Mucosa of rectum (tissue), 2 donors: Measurements from ENCODE around the gene PPP1R3E.

Experiments used
- H3K27ac ChIP-seq, 2 donors: one replicate each; pipeline ENCODE4 v1.7.0; 2013; ENCODE audit warnings: inconsistent platforms in 2 of 2, low read depth in 2 of 2, low read length in 2 of 2
- H3K27me3 ChIP-seq, 2 donors: one replicate each; pipeline ENCODE4 v1.7.0; 2013; ENCODE audit warnings: low read length in 2 of 2; ENCODE audit not compliant: control insufficient read depth in 2 of 2, insufficient read depth in 2 of 2
- H3K36me3 ChIP-seq, 2 donors: one replicate each; pipeline ENCODE4 v1.7.0; 2013; ENCODE audit warnings: low read length in 2 of 2; ENCODE audit not compliant: control insufficient read depth in 2 of 2, insufficient read depth in 2 of 2
- H3K4me1 ChIP-seq, 2 donors: one replicate each; pipeline ENCODE4 v1.7.0; 2013; ENCODE audit warnings: low read length in 2 of 2, mild to moderate bottlenecking in 1 of 2; ENCODE audit not compliant: control insufficient read depth in 2 of 2, insufficient read depth in 2 of 2
- H3K4me3 ChIP-seq, 2 donors: one replicate each; pipeline ENCODE4 v1.7.0; 2013; ENCODE audit warnings: low read length in 2 of 2
- H3K9ac ChIP-seq, 2 donors: one replicate each; pipeline ENCODE4 v1.7.0; 2013; ENCODE audit warnings: low read length in 2 of 2, low read depth in 1 of 2, mild to moderate bottlenecking in 1 of 2
- H3K9me3 ChIP-seq, 2 donors: one replicate each; pipeline ENCODE4 v1.7.0; 2013; ENCODE audit warnings: low read length in 2 of 2; ENCODE audit not compliant: control insufficient read depth in 2 of 2
- donor health status: healthy.
- donor health status: Normal muscosa, but diverticular disease.

Gene PPP1R3E

DNA sequence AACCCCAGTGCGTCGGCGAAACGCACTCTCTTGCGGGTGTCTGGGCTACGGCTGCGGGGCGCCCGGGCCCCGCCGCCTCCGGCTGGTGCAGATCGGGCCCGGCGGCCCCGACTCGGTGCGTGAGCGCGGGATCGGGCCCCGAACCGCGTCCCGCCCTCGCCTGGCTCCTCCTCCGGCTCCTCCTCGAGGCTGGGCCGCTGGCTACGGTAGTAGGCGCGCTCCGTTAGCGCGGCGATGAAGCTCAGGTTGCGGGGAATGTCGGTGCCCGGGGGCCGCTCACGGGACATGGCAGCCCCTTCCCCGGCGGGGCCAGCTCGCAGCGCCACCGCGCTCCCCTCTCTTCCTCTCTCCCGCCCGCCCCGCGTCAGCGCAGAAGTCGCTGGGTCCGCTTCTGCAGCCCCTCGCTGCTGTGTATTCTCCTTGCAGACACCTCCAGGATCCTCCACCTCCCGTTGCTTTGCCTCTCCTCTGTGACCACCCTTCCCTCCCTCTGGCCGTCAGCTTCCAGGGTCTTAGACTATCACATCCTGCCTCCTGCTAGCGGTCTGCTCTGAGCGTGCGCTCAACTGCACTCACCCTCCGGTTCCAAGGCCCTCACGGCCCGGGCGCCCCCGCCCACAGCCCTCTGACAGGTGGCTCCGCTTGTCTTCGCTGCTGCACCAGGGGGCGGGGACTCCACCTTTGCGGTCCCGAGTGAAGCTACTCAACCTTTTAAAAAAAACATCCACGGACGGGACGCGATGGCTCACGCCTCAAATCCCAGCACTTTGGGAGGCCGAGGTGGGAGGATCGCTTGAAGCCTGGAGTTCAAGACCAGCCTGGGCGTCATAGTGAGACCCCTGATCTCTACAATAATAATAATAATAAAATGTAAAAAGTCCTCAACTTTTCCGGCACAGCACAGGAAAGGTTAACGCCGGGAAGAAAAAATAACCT is at the start of gene PPP1R3E:
Gene PPP1R3E, minus strand, starts transcription at position 570 of the 936 bp plus-strand sequence. Its CDS starts 283 bp downstream, at position 287.
- peak within 1 kb of the TSS; percentile 91 to 98 for H3K27ac ChIP-seq
- peak within 1 kb of the TSS; percentile 85 to 89 for H3K9ac ChIP-seq
- H3K4me3 ChIP-seq, result peak within 1 kb of the TSS; percentile 67 to 81
- H3K27me3 ChIP-seq, result no peaks in the 10 kb centered on the region
- peaks cover 32 to 42% of the 10 kb centered on the region in 2 donors for H3K4me1 ChIP-seq
- no peaks in the 10 kb centered on the region for H3K9me3 ChIP-seq
- H3K36me3 ChIP-seq, result peaks cover 0 to 5% of the 10 kb centered on the region in 2 donors

DNA sequence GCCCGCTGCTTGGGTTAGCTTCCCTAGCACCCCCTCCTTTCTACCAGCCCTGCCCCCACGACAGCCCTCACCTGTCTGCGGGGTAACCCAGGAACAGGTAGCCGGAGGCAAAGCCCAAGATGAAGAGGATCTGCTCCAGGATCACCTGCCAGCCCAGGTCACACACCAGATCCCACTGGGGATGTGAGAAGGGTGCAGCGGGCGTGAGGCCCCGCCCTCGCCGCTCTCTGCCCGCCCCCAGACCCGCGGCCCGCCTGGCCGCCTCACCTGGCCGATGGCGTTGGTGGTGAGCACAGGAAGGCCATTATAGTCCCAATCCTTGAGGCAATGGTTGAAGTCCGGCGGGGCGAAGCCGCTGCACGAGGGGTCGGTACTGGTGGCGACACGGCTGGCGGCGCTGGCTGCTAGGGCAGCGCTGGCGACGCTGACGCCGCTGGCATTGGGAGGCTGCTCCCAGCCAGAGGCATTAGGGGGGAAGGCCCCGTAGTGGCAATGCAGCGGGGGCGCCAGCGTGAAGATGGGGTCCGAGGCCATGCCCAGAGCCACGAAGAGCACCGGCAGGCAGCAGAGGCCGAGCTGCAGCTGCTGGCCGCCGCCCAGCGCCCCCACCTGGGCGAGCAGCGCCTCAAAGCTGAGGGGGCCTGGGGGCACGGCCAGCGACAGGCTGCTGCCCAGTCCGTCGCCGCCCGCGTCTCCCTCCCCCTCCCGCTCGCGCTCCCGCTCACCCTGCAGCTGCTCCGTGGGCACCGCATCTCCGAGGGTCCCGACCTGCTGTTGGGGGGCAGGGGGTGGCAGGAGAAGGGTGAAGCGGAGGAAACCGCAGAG is 49.2 kb upstream of the PPP1R3E start:
- peaks cover 3% of the 10 kb centered on the region in 2 donors for H3K4me1 ChIP-seq
- no peak overlapping the region for H3K27ac ChIP-seq
- H3K9me3 ChIP-seq, result no peaks in the 10 kb centered on the region
- H3K36me3 ChIP-seq, result no peaks in the 10 kb centered on the region
- H3K4me3 ChIP-seq, result peak overlapping the region; percentile 56 to 60
- peaks cover 16 to 45% of the 10 kb centered on the region in 2 donors for H3K27me3 ChIP-seq
- no peak overlapping the region for H3K9ac ChIP-seq

GRCh38 chr14:23349156-23349845 is 46.6 kb upstream of the PPP1R3E start:
- no peak overlapping the region for H3K4me3 ChIP-seq
- H3K9ac ChIP-seq, result no peak overlapping the region
- peaks cover 3% of the 10 kb centered on the region in 2 donors for H3K4me1 ChIP-seq
- no peak overlapping the region for H3K27ac ChIP-seq
- peaks cover 16 to 35% of the 10 kb centered on the region in 2 donors for H3K27me3 ChIP-seq
- no peaks in the 10 kb centered on the region for H3K9me3 ChIP-seq
- no peaks in the 10 kb centered on the region for H3K36me3 ChIP-seq

- Histone ChIP-seq H3K27me3 (peaks cover 11 to 29% of the 10 kb centered on the region in 2 donors), H3K9me3 (no peaks in the 10 kb centered on the region), H3K4me1 (peaks cover 3% of the 10 kb centered on the region in 2 donors)
Observed at GRCh38 chr14:23348297-23348655, 45.6 kb upstream of the PPP1R3E start.

GRCh38 chr14:23347406-23348296 is 45.0 kb upstream of the PPP1R3E start:
- Histone ChIP-seq H3K4me3 (no peak overlapping the region), H3K27me3 (peaks cover 8 to 22% of the 10 kb centered on the region in 2 donors), H3K4me1 (peaks cover 0 to 3% of the 10 kb centered on the region in 2 donors), H3K9ac (no peak overlapping the region), H3K27ac (no peak overlapping the region), H3K9me3 (no peaks in the 10 kb centered on the region), H3K36me3 (no peaks in the 10 kb centered on the region)

More at GRCh38 chr14:23348297-23348655, 45.6 kb upstream of the PPP1R3E start:
- H3K36me3 ChIP-seq, result no peaks in the 10 kb centered on the region
- H3K9ac ChIP-seq, result no peak overlapping the region
- no peak overlapping the region for H3K27ac ChIP-seq
- H3K4me3 ChIP-seq, result no peak overlapping the region

- H3K9ac ChIP-seq, result no peak overlapping the region
- no peak overlapping the region for H3K27ac ChIP-seq
- no peaks in the 10 kb centered on the region for H3K9me3 ChIP-seq
- H3K36me3 ChIP-seq, result no peaks in the 10 kb centered on the region
- H3K4me3 ChIP-seq, result no peak overlapping the region
- H3K27me3 ChIP-seq, result peaks cover 8 to 16% of the 10 kb centered on the region in 2 donors
- peaks cover 0 to under 1% of the 10 kb centered on the region in 2 donors for H3K4me1 ChIP-seq
Observed at GRCh38 chr14:23346693-23347405, 44.2 kb upstream of the PPP1R3E start.

- Histone ChIP-seq H3K9me3 (no peaks in the 10 kb centered on the region), H3K27me3 (peaks cover 2 to 9% of the 10 kb centered on the region in 2 donors), H3K4me1 (no peaks in the 10 kb centered on the region), H3K4me3 (no peak overlapping the region), H3K9ac (no peak overlapping the region), H3K27ac (no peak overlapping the region), H3K36me3 (no peaks in the 10 kb centered on the region)
Observed at GRCh38 chr14:23345987-23346692, 43.5 kb upstream of the PPP1R3E start.

- Histone ChIP-seq H3K27me3 (no peaks in the 10 kb centered on the region), H3K4me3 (no peak overlapping the region), H3K36me3 (no peaks in the 10 kb centered on the region), H3K27ac (no peak overlapping the region), H3K4me1 (no peaks in the 10 kb centered on the region), H3K9me3 (no peaks in the 10 kb centered on the region), H3K9ac (no peak overlapping the region)
Observed at GRCh38 chr14:23344481-23344880, 41.8 kb upstream of the PPP1R3E start.
